HG02759 (cell line): ENCODE data around the gene MPZL3.

ENCODE experiments used
- ATAC-seq: cut with Tn5 transposase; IDR thresholded peaks from one replicate; pipeline ENCODE4 v1.9.1; 2021; ENCODE audit warnings: mild to moderate bottlenecking, moderate library complexity; ENCODE audit not compliant: unreplicated experiment

The MPZL3 gene

GRCh38 chr11:118251858-118252652, at the start of gene MPZL3:
TSS of gene MPZL3 (minus strand) at chr11:118252365. CDS start at chr11:118252294, 71 bp downstream.
- peak; percentile 82 for ATAC-seq

- no peak for ATAC-seq
Observed at GRCh38 chr11:118301600-118302195, 49.5 kb upstream of the MPZL3 start.

- no peak for ATAC-seq
Observed at GRCh38 chr11:118295815-118296454, 43.8 kb upstream of the MPZL3 start.

- no peak for ATAC-seq
Observed at GRCh38 chr11:118295199-118295598, 43.0 kb upstream of the MPZL3 start.

- no peak for ATAC-seq
Observed at GRCh38 chr11:118294053-118294452, 41.9 kb upstream of the MPZL3 start.

- ATAC-seq = no peak
Observed at GRCh38 chr11:118291477-118292135, 39.4 kb upstream of the MPZL3 start.

GRCh38 chr11:118290923-118291322, 38.8 kb upstream of the MPZL3 start:
- no peak for ATAC-seq

- no peak for ATAC-seq
Observed at GRCh38 chr11:118289401-118289800, 37.2 kb upstream of the MPZL3 start.

- ATAC-seq = no peak
Observed at GRCh38 chr11:118287006-118287405, 34.8 kb upstream of the MPZL3 start.

- no peak for ATAC-seq
Observed at GRCh38 chr11:118286545-118286944, 34.4 kb upstream of the MPZL3 start.

GRCh38 chr11:118283756-118284350, 31.7 kb upstream of the MPZL3 start:
- no peak for ATAC-seq

- no peak for ATAC-seq
Observed at GRCh38 chr11:118283037-118283636, 31.0 kb upstream of the MPZL3 start.

GRCh38 chr11:118282606-118283005, 30.4 kb upstream of the MPZL3 start:
- ATAC-seq = no peak

GRCh38 chr11:118281284-118281683, 29.1 kb upstream of the MPZL3 start:
- ATAC-seq = no peak

GRCh38 chr11:118277312-118277711, 25.1 kb upstream of the MPZL3 start:
- no peak for ATAC-seq

- no peak for ATAC-seq
Observed at GRCh38 chr11:118276422-118276821, 24.3 kb upstream of the MPZL3 start.

- ATAC-seq = no peak
Observed at GRCh38 chr11:118275176-118275575, 23.0 kb upstream of the MPZL3 start.

- ATAC-seq = no peak
Observed at GRCh38 chr11:118274186-118274585, 22.0 kb upstream of the MPZL3 start.

GRCh38 chr11:118272001-118272400, 19.8 kb upstream of the MPZL3 start:
- ATAC-seq = no peak

GRCh38 chr11:118267486-118267885, 15.3 kb upstream of the MPZL3 start:
- ATAC-seq = no peak

GRCh38 chr11:118265954-118266353, 13.8 kb upstream of the MPZL3 start:
- ATAC-seq = no peak
